ENCODE measurements around the gene CCT5.
"Not testable (repeated sequence)": the region's sequence is repeated elsewhere in the genome, so short reads cannot be mapped to it uniquely, and the experiment has no call there.

- TF ChIP-seq, protein P1, sequence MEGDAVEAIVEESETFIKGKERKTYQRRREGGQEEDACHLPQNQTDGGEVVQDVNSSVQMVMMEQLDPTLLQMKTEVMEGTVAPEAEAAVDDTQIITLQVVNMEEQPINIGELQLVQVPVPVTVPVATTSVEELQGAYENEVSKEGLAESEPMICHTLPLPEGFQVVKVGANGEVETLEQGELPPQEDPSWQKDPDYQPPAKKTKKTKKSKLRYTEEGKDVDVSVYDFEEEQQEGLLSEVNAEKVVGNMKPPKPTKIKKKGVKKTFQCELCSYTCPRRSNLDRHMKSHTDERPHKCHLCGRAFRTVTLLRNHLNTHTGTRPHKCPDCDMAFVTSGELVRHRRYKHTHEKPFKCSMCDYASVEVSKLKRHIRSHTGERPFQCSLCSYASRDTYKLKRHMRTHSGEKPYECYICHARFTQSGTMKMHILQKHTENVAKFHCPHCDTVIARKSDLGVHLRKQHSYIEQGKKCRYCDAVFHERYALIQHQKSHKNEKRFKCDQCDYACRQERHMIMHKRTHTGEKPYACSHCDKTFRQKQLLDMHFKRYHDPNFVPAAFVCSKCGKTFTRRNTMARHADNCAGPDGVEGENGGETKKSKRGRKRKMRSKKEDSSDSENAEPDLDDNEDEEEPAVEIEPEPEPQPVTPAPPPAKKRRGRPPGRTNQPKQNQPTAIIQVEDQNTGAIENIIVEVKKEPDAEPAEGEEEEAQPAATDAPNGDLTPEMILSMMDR (IDR thresholded peaks at IDR 0.05): not testable (repeated sequence)
- not testable (repeated sequence) for TF ChIP-seq POLR2A (IDR thresholded peaks at IDR 0.05)
Measured at GRCh38 chr5:10310835-10311570, 60.9 kb downstream of the CCT5 start.
